SK-N-SH (cell line): ENCODE measurements around the gene SNX27. TPM values are rescaled to one million over a fixed set of nuclear protein-coding genes. Genes with fewer than 3 reads are reported as not detected.
A peak's percentile ranks its signal among the peaks of the same experiment; 100 is the strongest.

Source experiments
- CTCF ChIA-PET: fragments of 300-600, 350-600 bp; formaldehyde crosslinking; extraction: SDS; loops from one replicate; lab custom pipeline; 2021; lab: Yijun Ruan, JAX
- POLR2A ChIA-PET: fragments of 350-600 bp; sonication (Branson Sonifier 250); formaldehyde crosslinking; extraction: SDS; loops from one replicate; lab custom pipeline; 2020; ENCODE audit warnings: antibody characterized with exemption, inconsistent platforms; lab: Yijun Ruan, JAX
- DNase-seq: peaks from one replicate; pipeline ENCODE4 v3.0.0; 2012
- H2AFZ ChIP-seq: fragments of 200-600 bp; sonication (generic); 2 replicates; pipeline ENCODE4 v1.8.1; 2016; ENCODE audit warnings: antibody characterized with exemption, mild to moderate bottlenecking, low read depth
- H3F3A ChIP-seq: fragments of 200-600 bp; sonication (generic); replicated peaks from 2 replicates; pipeline ENCODE3; 2016; ENCODE audit warnings: antibody characterized with exemption, mild to moderate bottlenecking; ENCODE audit not compliant: insufficient read depth
- H3K27ac ChIP-seq, 2 experiments: fragments of 200-500 bp in 1 of 2; fragments of 200-600 bp in 1 of 2; sonication (Bioruptor generic) in 1 of 2; sonication (generic), shearing (Covaris generic) in 1 of 2; 2 replicates each; pipeline versions ENCODE4 v1.5.1 to v1.6.1; 2014 to 2016; ENCODE audit warnings: low read depth in 2 of 2, inconsistent platforms in 1 of 2, low read length in 1 of 2, mild to moderate bottlenecking in 1 of 2, mixed read lengths in 1 of 2
- H3K27me3 ChIP-seq: fragments of 200-600 bp; sonication (generic), shearing (Covaris generic); 2 replicates; pipeline ENCODE4 v1.6.1; 2016; ENCODE audit warnings: mixed run types; ENCODE audit not compliant: insufficient read depth
- H3K36me3 ChIP-seq, 2 experiments: fragments of 200-500 bp in 1 of 2; fragments of 200-600 bp in 1 of 2; sonication (Bioruptor generic) in 1 of 2; sonication (generic) in 1 of 2; replicated peaks in 1 of 2; 2 replicates each; pipeline versions ENCODE3 to v1.5.1; 2014 to 2016; ENCODE audit warnings: low read length in 1 of 2, mild to moderate bottlenecking in 1 of 2; ENCODE audit not compliant: insufficient read depth in 2 of 2, control insufficient read depth in 1 of 2
- H3K4me1 ChIP-seq, 2 experiments: fragments of 200-500 bp in 1 of 2; fragments of 200-600 bp in 1 of 2; sonication (Bioruptor generic) in 1 of 2; sonication (generic), shearing (Covaris generic) in 1 of 2; 2 replicates each; pipeline versions ENCODE4 v1.5.1 to v1.6.1; 2014 to 2016; ENCODE audit warnings: low read depth in 1 of 2, low read length in 1 of 2, mixed run types in 1 of 2; ENCODE audit not compliant: insufficient read depth in 2 of 2, control insufficient read depth in 1 of 2
- H3K4me2 ChIP-seq: fragments of 200-600 bp; sonication (generic), shearing (Covaris generic); 2 replicates; pipeline ENCODE4 v1.6.1; 2017; ENCODE audit warnings: mixed run types
- H3K4me3 ChIP-seq, 2 experiments: fragments of 200-500 bp in 1 of 2; fragments of 200-600 bp in 1 of 2; sonication (Bioruptor generic) in 1 of 2; sonication (generic), shearing (Covaris generic) in 1 of 2; 2 replicates each; pipeline versions ENCODE4 v1.5.1 to v1.8.1; 2014 to 2016; ENCODE audit warnings: low read depth in 2 of 2, inconsistent platforms in 1 of 2, low read length in 1 of 2, mild to moderate bottlenecking in 1 of 2, mixed read lengths in 1 of 2, moderate library complexity in 1 of 2
- H3K79me2 ChIP-seq: fragments of 200-600 bp; sonication (generic); 2 replicates; pipeline ENCODE4 v1.8.1; 2017; ENCODE audit warnings: mild to moderate bottlenecking; ENCODE audit not compliant: insufficient read depth
- H3K9ac ChIP-seq: fragments of 200-600 bp; sonication (generic); 2 replicates; pipeline ENCODE4 v1.6.1; 2017; ENCODE audit warnings: mixed run types
- H3K9me2 ChIP-seq: fragments of 200-600 bp; sonication (generic); 2 replicates; pipeline ENCODE4 v1.6.1; 2017; ENCODE audit warnings: mixed run types
- H3K9me3 ChIP-seq: fragments of 200-600 bp; sonication (generic); 2 replicates; pipeline ENCODE4 v1.6.1; 2017; ENCODE audit warnings: mixed run types, mild to moderate bottlenecking, moderate library complexity
- H4K20me1 ChIP-seq: fragments of 200-600 bp; sonication (generic); 2 replicates; pipeline ENCODE4 v1.6.1; 2017; ENCODE audit warnings: mild to moderate bottlenecking, mixed run types; ENCODE audit not compliant: insufficient read depth
- CTCF ChIP-seq: fragments of 200-600 bp; sonication (generic); IDR thresholded peaks from 2 replicates; pipeline ENCODE4 v1.6.1; 2017; ENCODE audit warnings: antibody characterized with exemption, mild to moderate bottlenecking, moderate library complexity
- ELF1 ChIP-seq: IDR thresholded peaks from 2 replicates; pipeline ENCODE4 v1.4.0; 2012
- EZH2phosphoT487 ChIP-seq: fragments of 200-600 bp; sonication (generic); IDR thresholded peaks from 2 replicates; pipeline ENCODE4 v1.6.1; 2017; ENCODE audit warnings: low read depth, mixed run types, mild to moderate bottlenecking, antibody characterized with exemption, moderate library complexity, borderline replicate concordance
- FOXJ3 ChIP-seq: sonication (generic); formaldehyde crosslinking; IDR thresholded peaks from 2 replicates; pipeline ENCODE4 v1.5.1; 2020; ENCODE audit warnings: mild to moderate bottlenecking, missing genetic modification reagents
- GABPA ChIP-seq: IDR thresholded peaks from 2 replicates; pipeline ENCODE4 v1.4.0; 2012; ENCODE audit warnings: low read depth, mild to moderate bottlenecking
- GATA2 ChIP-seq: sonication (generic); formaldehyde crosslinking; IDR thresholded peaks from 2 replicates; pipeline ENCODE4 v1.5.0; 2020; ENCODE audit warnings: mild to moderate bottlenecking, missing genetic modification reagents
- IRF3 ChIP-seq: fragments of 150-350 bp; IDR thresholded peaks from 2 replicates; pipeline ENCODE4 v1.6.1; 2016; ENCODE audit warnings: mild to moderate bottlenecking, low read depth, low read length
- JUND ChIP-seq: IDR thresholded peaks from 2 replicates; pipeline ENCODE4 v1.4.0; 2012
- MAX ChIP-seq: IDR thresholded peaks from 2 replicates; pipeline ENCODE4 v1.4.0; 2012; ENCODE audit warnings: low read depth
- MXI1 ChIP-seq: IDR thresholded peaks from 2 replicates; pipeline ENCODE4 v1.6.1; 2012; ENCODE audit warnings: mild to moderate bottlenecking, low read depth, low read length, improper control_type of control experiment
- RAD21 ChIP-seq: IDR thresholded peaks from 2 replicates; pipeline ENCODE4 v1.6.1; 2012; ENCODE audit warnings: mild to moderate bottlenecking, low read length
- RCOR1 ChIP-seq: fragments of 150-350 bp; IDR thresholded peaks from 2 replicates; pipeline ENCODE4 v1.6.1; 2017; ENCODE audit warnings: antibody characterized with exemption, low read length
- SIN3A ChIP-seq: IDR thresholded peaks from 2 replicates; pipeline ENCODE4 v1.6.1; 2012; ENCODE audit warnings: low read depth, mild to moderate bottlenecking, low read length, moderate library complexity, borderline replicate concordance
- TCF12 ChIP-seq: IDR thresholded peaks from 2 replicates; pipeline ENCODE4 v1.4.0; 2012
- YY1 ChIP-seq: IDR thresholded peaks from 2 replicates; pipeline ENCODE4 v1.4.0; 2012; ENCODE audit warnings: low read depth, mild to moderate bottlenecking
- ZBTB33 ChIP-seq: IDR thresholded peaks from 2 replicates; pipeline ENCODE4 v1.4.0; 2012; ENCODE audit warnings: low read depth, borderline replicate concordance
- WGBS: methylation state at CpG from one replicate; pipeline ENCODE4 v1.1.6; 2017; ENCODE audit warnings: low lambda C conversion rate; 5-methylcytosine and 5-hydroxymethylcytosine counted together
- polyA plus RNA-seq, 3 experiments: library from polyadenylated mRNA; depleted of rRNA; stranded (reverse); fragments of >200 nt; gene quantifications; 2 replicates each; pipeline ENCODE4 v1.2.3, GENCODE V29; 2012

SNX27 gene
- polyA plus RNA-seq, 1 of the 3 experiments (the other 2 are of a cell fraction) = 10.8 TPM

GRCh38 chr1:151718666-151719065 is 106.8 kb downstream of the SNX27 start (continued):
- TF ChIP-seq ZBTB33 (no peak), EZH2phosphoT487 (no peak), GABPA (no peak), SIN3A (no peak), MXI1 (no peak), RCOR1 (no peak), YY1 (no peak)

- peak overlapping the region; percentile 83; the same call in 1 of the 2 replicates for H3K4me2 ChIP-seq
- ChIA-PET CTCF (interaction anchor here (1.0 to 1.7 kb wide), 4 partner anchors 8 to 117 kb away, joined by 3 to 13 read pairs (median 3); no protein-coding TSS in a partner anchor), POLR2A (interaction anchor here (0.7 kb wide), 1 partner anchor 9 kb away, joined by 4 read pairs; no protein-coding TSS in a partner anchor)
Observed at GRCh38 chr1:151720125-151720524, 108.3 kb downstream of the SNX27 start.

GRCh38 chr1:151720554-151720953 is 108.7 kb downstream of the SNX27 start:
- H3K27ac ChIP-seq = peak overlapping the region in 1 of 2 experiments; percentile 44; a peak in 2 of 4 replicates
- no peaks in the 10 kb centered on the region for H3K36me3 ChIP-seq
- CTCF ChIA-PET = interaction anchor here (0.8 to 2.8 kb wide), 9 partner anchors 8 to 281 kb away, joined by 3 to 13 read pairs (median 3); partner anchors contain the start of gene S100A10
- TF ChIP-seq ELF1 = no peak
- TF ChIP-seq TCF12 = no peak
- TF ChIP-seq IRF3 = no peak
- no peak for TF ChIP-seq GABPA
- no peak for TF ChIP-seq RAD21
- TF ChIP-seq FOXJ3 (CRISPR knock-in tag) = no peak
- TF ChIP-seq CTCF = no peak
- TF ChIP-seq SIN3A = no peak
- TF ChIP-seq MAX = no peak
- TF ChIP-seq GATA2 = no peak
- TF ChIP-seq, all 33 proteins: peak for 0
- Histone ChIP-seq H3K4me3 (0 out of 4 replicates have a peak overlapping the region, but pooled peaks of 1 of the 2 experiments have one; percentile 22), H2AFZ (peak overlapping the region; percentile 45), H3F3A (no peaks in the 10 kb centered on the region), H3K27me3 (peaks cover 27% of the 10 kb centered on the region), H3K9me3 (no peaks in the 10 kb centered on the region), H3K4me2 (peak overlapping the region; percentile 83), H3K4me1 (peaks cover 0 to 36% of the 10 kb centered on the region in 2 experiments; a peak in 3 of 4 replicates), H4K20me1 (no peaks in the 10 kb centered on the region), H3K9ac (no peak overlapping the region), H3K9me2 (no peaks in the 10 kb centered on the region), H3K79me2 (no peaks in the 10 kb centered on the region)
- POLR2A ChIA-PET = no interaction called here
- DNase-seq = no peak
- 63% methylated on average over 5 of the region's 5 CpGs for WGBS

More at GRCh38 chr1:151720125-151720524, 108.3 kb downstream of the SNX27 start:
- no peaks in the 10 kb centered on the region for H3K9me3 ChIP-seq
- H4K20me1 ChIP-seq = no peaks in the 10 kb centered on the region
- H3K9ac ChIP-seq = no peak overlapping the region
- H3K27ac ChIP-seq = peak overlapping the region in 1 of 2 experiments; percentile 44; a peak in 2 of 4 replicates
- DNase-seq = no peak
- no peaks in the 10 kb centered on the region for H3F3A ChIP-seq
- no peaks in the 10 kb centered on the region for H3K79me2 ChIP-seq
- peaks cover 32% of the 10 kb centered on the region for H3K27me3 ChIP-seq
- H3K4me3 ChIP-seq = no peak overlapping the region
- TF ChIP-seq JUND = no peak
- 5% methylated on average over 1 of the region's 1 CpG for WGBS
- no peaks in the 10 kb centered on the region for H3K36me3 ChIP-seq
- H2AFZ ChIP-seq = no peak overlapping the region
- H3K4me1 ChIP-seq = peaks cover 0 to 36% of the 10 kb centered on the region in 2 experiments; a peak in 3 of 4 replicates
- no peaks in the 10 kb centered on the region for H3K9me2 ChIP-seq
